Measurements from ENCODE around the gene CFAP52.
A peak's percentile ranks its signal among the peaks of the same experiment; 100 is the strongest.
"Not testable (repeated sequence)": the region's sequence is repeated elsewhere in the genome, so short reads cannot be mapped to it uniquely, and the experiment has no call there.

CFAP52 gene

DNA sequence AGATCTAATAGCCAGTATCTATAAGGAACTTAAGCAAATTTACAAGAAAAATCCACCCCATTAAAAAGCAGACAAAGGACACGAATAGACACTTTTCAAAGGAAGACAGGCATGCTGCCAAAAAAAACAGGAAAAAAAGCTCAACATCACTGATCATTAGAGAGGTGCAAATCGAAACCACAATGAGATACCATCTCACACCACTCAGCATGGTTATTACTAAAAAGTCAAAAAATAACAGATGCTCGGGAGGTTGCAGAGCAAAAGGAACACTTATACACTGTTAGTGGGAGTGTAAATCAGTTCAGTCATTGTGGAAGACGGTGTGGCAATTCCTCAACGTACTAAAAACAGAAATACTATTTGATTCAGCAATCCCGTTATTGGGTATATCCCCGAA lies 10.4 kb upstream of the CFAP52 start (continued):
- TF ChIP-seq, protein P1, sequence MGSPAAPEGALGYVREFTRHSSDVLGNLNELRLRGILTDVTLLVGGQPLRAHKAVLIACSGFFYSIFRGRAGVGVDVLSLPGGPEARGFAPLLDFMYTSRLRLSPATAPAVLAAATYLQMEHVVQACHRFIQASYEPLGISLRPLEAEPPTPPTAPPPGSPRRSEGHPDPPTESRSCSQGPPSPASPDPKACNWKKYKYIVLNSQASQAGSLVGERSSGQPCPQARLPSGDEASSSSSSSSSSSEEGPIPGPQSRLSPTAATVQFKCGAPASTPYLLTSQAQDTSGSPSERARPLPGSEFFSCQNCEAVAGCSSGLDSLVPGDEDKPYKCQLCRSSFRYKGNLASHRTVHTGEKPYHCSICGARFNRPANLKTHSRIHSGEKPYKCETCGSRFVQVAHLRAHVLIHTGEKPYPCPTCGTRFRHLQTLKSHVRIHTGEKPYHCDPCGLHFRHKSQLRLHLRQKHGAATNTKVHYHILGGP (tag by site-specific recombination; IDR thresholded peaks at IDR 0.05): peak; percentile 99
- no peak for TF ChIP-seq ZNF155 (tag by site-specific recombination; IDR thresholded peaks at IDR 0.05)
- TF ChIP-seq ZNF701 (tag by site-specific recombination; IDR thresholded peaks at IDR 0.05): no peak
- TF ChIP-seq, protein P2, sequence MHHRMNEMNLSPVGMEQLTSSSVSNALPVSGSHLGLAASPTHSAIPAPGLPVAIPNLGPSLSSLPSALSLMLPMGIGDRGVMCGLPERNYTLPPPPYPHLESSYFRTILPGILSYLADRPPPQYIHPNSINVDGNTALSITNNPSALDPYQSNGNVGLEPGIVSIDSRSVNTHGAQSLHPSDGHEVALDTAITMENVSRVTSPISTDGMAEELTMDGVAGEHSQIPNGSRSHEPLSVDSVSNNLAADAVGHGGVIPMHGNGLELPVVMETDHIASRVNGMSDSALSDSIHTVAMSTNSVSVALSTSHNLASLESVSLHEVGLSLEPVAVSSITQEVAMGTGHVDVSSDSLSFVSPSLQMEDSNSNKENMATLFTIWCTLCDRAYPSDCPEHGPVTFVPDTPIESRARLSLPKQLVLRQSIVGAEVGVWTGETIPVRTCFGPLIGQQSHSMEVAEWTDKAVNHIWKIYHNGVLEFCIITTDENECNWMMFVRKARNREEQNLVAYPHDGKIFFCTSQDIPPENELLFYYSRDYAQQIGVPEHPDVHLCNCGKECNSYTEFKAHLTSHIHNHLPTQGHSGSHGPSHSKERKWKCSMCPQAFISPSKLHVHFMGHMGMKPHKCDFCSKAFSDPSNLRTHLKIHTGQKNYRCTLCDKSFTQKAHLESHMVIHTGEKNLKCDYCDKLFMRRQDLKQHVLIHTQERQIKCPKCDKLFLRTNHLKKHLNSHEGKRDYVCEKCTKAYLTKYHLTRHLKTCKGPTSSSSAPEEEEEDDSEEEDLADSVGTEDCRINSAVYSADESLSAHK (tag by site-specific recombination; IDR thresholded peaks at IDR 0.05): peak; percentile 82
- TF ChIP-seq PRDM1 (tag by site-specific recombination; IDR thresholded peaks at IDR 0.05): no peak

DNA sequence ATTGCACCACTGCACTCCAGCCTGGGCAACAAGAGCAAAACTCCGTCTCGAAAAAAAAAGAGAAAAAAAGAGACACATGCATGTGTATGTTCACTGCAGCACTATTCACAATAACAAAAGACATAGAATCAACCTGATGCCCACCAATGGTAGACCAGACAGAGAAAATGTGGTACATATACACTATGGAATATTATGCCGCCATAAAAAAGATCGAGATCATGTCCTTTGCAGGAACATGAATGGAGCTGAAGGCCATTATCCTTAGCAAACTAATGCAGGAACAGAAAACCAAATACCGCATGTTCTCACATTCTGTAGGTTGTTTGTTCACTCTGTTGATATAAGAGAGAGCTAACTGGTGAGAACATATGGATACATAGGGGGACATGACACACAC lies 9.7 kb upstream of the CFAP52 start:
- peak; percentile 99 for TF ChIP-seq ZNF146 (tag by site-specific recombination; IDR thresholded peaks at IDR 0.05)
- TF ChIP-seq, protein P3, sequence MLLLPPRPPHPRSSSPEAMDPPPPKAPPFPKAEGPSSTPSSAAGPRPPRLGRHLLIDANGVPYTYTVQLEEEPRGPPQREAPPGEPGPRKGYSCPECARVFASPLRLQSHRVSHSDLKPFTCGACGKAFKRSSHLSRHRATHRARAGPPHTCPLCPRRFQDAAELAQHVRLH (tag by site-specific recombination; IDR thresholded peaks at IDR 0.05): peak; percentile 73; the same call in 1 of the 2 replicates
- H3K9me3 ChIP-seq (ENCODE audit: control insufficient read depth, insufficient read depth, low read depth, low read length); H3K27ac ChIP-seq (ENCODE audit: extremely low read depth, low read depth, low read length); H3K4me3 ChIP-seq (ENCODE audit: low read depth, low read length): not testable (repeated sequence)
- Histone ChIP-seq H3K36me3 (ENCODE audit: control insufficient read depth in 2 of 2, insufficient read depth in 1 of 2, low read length in 2 of 2) (peaks cover 4 to 11% of the 10 kb centered on the region in 2 experiments), H3K4me1 (ENCODE audit: control insufficient read depth, insufficient read depth, low read length) (peaks cover 31% of the 10 kb centered on the region)
- CTCF ChIA-PET: interaction anchor here (0.6 to 0.8 kb wide), 2 partner anchors 11 to 202 kb away, joined by 3 read pairs; no protein-coding TSS in a partner anchor
- POLR2A ChIA-PET: interaction anchor here (3.6 kb wide), 1 partner anchor 9 kb away, joined by 16 read pairs; the partner anchor contains the start of genes CFAP52 and STX8

DNA sequence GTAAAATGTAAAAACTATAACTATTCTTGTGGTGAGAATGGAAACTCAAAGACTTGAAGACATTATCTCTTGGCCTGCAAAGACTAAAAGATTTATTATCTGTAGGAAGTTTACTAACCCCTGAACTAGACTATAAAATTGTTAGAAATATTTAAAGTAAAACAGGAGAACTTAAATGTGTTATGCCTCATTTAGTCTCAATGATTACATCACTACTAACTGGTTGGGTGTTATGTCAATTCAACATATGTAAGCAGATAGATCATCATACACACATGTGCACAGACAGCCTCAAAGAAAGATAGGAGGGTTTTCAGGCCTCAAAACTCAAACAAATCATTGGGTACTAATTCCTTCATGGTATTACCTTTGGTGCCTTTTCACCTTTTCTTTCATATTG lies 8.4 kb upstream of the CFAP52 start:
- H3K4me3 ChIP-seq (ENCODE audit: low read depth, low read length): no peak overlapping the region
- H3K9me3 ChIP-seq (ENCODE audit: control insufficient read depth, insufficient read depth, low read depth, low read length): no peaks in the 10 kb centered on the region
- ChIA-PET POLR2A (no interaction called here), CTCF (no interaction called here)
- H3K27ac ChIP-seq (ENCODE audit: extremely low read depth, low read depth, low read length): no peak overlapping the region
- H3K36me3 ChIP-seq (ENCODE audit: control insufficient read depth in 2 of 2, insufficient read depth in 1 of 2, low read length in 2 of 2): peaks cover 4 to 11% of the 10 kb centered on the region in 2 experiments
- peaks cover 31% of the 10 kb centered on the region for H3K4me1 ChIP-seq (ENCODE audit: control insufficient read depth, insufficient read depth, low read length)
- TF ChIP-seq ZNF843 (tag by site-specific recombination; IDR thresholded peaks at IDR 0.05): peak; percentile 63
- TF ChIP-seq ZNF600 (tag by site-specific recombination; IDR thresholded peaks at IDR 0.05): 0 out of 2 replicates have a peak, but pooled peaks have one; percentile 19
- TF ChIP-seq ZNF10 (tag by site-specific recombination; IDR thresholded peaks at IDR 0.05): peak; percentile 22; the same call in 1 of the 2 replicates
- 0 out of 2 replicates have a peak, but pooled peaks have one; percentile 36 for TF ChIP-seq ZNF2 (tag by site-specific recombination; IDR thresholded peaks at IDR 0.05)
- TF ChIP-seq ZXDB (tag by site-specific recombination; IDR thresholded peaks at IDR 0.05): no peak
- TF ChIP-seq, protein P4, sequence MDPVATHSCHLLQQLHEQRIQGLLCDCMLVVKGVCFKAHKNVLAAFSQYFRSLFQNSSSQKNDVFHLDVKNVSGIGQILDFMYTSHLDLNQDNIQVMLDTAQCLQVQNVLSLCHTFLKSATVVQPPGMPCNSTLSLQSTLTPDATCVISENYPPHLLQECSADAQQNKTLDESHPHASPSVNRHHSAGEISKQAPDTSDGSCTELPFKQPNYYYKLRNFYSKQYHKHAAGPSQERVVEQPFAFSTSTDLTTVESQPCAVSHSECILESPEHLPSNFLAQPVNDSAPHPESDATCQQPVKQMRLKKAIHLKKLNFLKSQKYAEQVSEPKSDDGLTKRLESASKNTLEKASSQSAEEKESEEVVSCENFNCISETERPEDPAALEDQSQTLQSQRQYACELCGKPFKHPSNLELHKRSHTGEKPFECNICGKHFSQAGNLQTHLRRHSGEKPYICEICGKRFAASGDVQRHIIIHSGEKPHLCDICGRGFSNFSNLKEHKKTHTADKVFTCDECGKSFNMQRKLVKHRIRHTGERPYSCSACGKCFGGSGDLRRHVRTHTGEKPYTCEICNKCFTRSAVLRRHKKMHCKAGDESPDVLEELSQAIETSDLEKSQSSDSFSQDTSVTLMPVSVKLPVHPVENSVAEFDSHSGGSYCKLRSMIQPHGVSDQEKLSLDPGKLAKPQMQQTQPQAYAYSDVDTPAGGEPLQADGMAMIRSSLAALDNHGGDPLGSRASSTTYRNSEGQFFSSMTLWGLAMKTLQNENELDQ (tag by site-specific recombination; IDR thresholded peaks at IDR 0.05; ENCODE audit: low read depth): no peak
- TF ChIP-seq, protein P5, sequence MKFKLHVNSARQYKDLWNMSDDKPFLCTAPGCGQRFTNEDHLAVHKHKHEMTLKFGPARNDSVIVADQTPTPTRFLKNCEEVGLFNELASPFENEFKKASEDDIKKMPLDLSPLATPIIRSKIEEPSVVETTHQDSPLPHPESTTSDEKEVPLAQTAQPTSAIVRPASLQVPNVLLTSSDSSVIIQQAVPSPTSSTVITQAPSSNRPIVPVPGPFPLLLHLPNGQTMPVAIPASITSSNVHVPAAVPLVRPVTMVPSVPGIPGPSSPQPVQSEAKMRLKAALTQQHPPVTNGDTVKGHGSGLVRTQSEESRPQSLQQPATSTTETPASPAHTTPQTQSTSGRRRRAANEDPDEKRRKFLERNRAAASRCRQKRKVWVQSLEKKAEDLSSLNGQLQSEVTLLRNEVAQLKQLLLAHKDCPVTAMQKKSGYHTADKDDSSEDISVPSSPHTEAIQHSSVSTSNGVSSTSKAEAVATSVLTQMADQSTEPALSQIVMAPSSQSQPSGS (tag by site-specific recombination; IDR thresholded peaks at IDR 0.05; ENCODE audit: low read depth): peak; percentile 81
- TF ChIP-seq ZNF311 (tag by site-specific recombination; IDR thresholded peaks at IDR 0.05; ENCODE audit: borderline replicate concordance): no peak
- TF ChIP-seq ZNF248 (tag by site-specific recombination; IDR thresholded peaks at IDR 0.05): no peak
- no peak for TF ChIP-seq ZNF555 (tag by site-specific recombination; conservative IDR thresholded peaks at IDR 0.05)
- TF ChIP-seq ZNF549 (tag by site-specific recombination; IDR thresholded peaks at IDR 0.05): no peak
- no peak for TF ChIP-seq ZNF623 (tag by site-specific recombination; IDR thresholded peaks at IDR 0.05)
- TF ChIP-seq ZSCAN23 (tag by site-specific recombination; IDR thresholded peaks at IDR 0.05): peak; percentile 75
- TF ChIP-seq FEZF1 (tag by site-specific recombination; IDR thresholded peaks at IDR 0.05): peak; percentile 40
- TF ChIP-seq SP3 (tag by site-specific recombination; IDR thresholded peaks at IDR 0.05): 0 out of 2 replicates have a peak, but pooled peaks have one; percentile 21
- no peak for TF ChIP-seq EGR2 (tag by site-specific recombination; IDR thresholded peaks at IDR 0.05; ENCODE audit: low read depth)
- TF ChIP-seq SETDB1 (IDR thresholded peaks at IDR 0.05; ENCODE audit: insufficient read length, low read length): no peak
- peak; percentile 71 for TF ChIP-seq ZNF146 (tag by site-specific recombination; IDR thresholded peaks at IDR 0.05)
- peak; percentile 69 for TF ChIP-seq KLF8 (tag by site-specific recombination; IDR thresholded peaks at IDR 0.05)
- TF ChIP-seq HOXD13 (CRISPR knock-in tag; IDR thresholded peaks at IDR 0.05; ENCODE audit: borderline replicate concordance): no peak

Data from HEK293 (cell line).